Kidney capillary endothelial cell (primary cell): ENCODE data around the gene ASB7.
"Not testable (repeated sequence)": the region's sequence is repeated elsewhere in the genome, so short reads cannot be mapped to it uniquely, and the experiment has no call there.

Experiments used
- DNase-seq: peaks from one replicate; pipeline ENCODE4 v3.0.0-alpha.2; 2018; ENCODE audit warnings: low spot score

Gene ASB7, protein sequence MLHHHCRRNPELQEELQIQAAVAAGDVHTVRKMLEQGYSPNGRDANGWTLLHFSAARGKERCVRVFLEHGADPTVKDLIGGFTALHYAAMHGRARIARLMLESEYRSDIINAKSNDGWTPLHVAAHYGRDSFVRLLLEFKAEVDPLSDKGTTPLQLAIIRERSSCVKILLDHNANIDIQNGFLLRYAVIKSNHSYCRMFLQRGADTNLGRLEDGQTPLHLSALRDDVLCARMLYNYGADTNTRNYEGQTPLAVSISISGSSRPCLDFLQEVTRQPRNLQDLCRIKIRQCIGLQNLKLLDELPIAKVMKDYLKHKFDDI

GRCh38 chr15:100602064-100602822 is at the start of gene ASB7, which contains the start of gene LINS1:
Gene ASB7 (plus strand): TSS chr15:100602589. CDS start chr15:100612217, 9,628 bp downstream.
Gene LINS1 (minus strand): TSS chr15:100602184. CDS start chr15:100580842, 21,342 bp downstream.
- DNase-seq = peak; percentile 100

DNA sequence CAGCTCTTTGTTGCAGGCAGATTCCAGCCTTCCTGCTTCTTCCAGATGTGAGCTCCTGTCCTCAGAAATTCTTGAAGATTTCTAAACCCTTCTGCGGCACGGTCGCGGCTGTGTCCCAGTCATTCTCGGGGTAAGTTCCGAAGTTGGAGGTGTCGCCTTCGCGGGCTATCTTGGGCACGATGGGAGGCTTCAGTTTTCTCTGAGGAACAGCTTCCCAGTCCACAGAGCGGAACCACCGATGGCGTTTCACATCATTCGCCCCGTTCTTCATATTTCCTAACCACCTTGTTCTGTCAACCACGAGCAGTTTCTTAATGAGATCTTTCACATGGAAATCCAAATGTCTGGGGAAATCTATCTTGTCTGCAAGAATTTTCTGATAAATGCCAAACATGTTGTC is 48.9 kb upstream of the ASB7 start:
- DNase-seq = no peak

DNA sequence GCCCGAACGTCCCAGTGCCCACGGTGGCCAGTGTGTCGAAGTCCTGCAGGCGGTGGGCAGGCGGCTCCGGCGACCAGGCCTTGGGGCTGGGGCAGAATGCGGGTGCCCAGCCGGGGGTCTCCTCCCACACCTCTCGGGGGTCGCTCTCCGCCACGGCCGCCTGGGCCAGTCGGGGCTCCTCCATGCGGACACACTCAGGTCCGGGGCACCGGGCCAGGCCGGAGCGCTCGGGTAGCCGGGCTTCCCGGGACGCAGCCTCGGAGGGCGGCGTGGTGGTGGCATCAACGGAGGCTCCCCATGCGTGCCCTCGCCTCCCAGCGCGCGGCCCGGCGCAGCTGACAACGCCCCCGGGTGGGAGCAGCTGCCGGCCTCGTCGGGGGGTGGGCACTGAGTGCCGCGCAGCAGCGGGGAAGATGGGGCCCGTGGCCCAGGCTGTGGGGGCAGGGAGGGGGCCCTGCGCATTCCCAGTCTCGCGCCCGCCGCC is 43.6 kb upstream of the ASB7 start:
- DNase-seq = no peak

DNA sequence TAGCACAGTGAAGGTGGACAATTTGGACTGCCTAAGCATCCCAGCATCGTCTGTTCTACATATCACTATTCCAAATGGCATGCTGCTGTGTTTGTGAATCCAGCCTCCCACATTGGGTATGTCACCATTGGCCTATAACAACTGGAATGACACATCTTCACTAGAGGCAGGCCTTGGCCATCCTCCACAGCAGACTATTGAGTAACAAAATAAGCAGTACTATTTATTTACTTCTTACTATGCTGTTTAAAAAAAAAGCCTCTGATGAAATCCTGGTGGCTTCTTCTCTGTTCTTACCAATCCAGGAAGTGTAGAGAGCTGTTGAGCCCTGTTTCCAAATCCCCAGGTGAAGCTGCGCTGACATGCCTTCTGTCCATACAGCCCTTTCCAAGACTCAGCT is 43.1 kb upstream of the ASB7 start:
- DNase-seq = no peak

- no peak for DNase-seq
Measured at GRCh38 chr15:100560323-100560722, 42.1 kb upstream of the ASB7 start.

DNA sequence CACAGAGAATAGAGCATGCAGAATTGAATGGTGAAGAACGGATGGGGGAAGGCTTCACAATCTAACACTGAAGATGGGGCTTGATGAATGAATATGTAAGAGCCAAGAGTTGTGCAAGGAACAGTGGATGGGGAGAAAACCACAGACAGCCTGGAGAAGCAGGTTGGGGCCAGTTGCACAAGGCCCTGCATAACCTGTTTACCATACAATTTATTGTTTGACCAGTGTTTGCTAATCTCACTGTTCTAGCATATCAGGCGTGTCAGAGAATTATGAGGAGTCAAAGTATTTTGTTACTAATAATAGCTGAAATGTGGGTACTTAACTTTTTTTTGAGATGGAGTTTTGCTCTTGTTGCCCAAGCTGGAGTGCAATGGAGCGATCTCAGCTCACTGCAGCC is 36.8 kb upstream of the ASB7 start:
- no peak for DNase-seq

DNA sequence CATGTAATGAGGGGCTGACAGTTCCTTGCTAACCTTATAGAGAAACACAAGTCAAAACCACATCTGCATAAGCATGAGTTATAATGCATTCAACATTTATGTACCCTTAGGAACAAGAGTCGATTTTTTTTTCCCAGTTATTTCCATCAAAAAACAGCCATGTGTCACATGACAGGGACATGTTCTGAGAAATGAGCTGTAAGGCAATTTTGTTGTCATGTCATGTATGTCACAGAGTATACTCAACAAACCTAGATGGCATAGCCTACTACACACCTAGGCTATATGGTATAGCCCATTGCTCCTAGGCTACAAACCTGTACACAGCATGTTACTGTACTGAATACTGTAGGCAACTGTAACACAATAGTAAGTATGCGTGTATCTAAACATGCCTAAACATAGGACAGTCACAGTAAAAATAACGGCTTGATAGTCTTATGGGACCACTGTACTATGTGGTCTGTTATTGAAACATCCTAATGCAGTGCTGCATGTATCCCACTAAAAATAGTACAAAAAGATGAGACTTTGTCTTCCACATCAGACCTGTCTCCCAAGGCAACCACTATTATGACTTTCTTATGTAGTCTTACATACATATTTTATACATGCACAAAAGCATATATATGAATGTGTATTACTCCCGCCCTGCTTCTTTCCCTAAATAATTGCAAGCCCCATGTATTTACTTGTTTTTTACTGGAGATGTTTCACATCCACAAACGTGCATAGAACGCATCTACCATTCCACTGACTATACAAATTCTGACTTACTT is 35.4 kb upstream of the ASB7 start:
- DNase-seq = no peak

DNA sequence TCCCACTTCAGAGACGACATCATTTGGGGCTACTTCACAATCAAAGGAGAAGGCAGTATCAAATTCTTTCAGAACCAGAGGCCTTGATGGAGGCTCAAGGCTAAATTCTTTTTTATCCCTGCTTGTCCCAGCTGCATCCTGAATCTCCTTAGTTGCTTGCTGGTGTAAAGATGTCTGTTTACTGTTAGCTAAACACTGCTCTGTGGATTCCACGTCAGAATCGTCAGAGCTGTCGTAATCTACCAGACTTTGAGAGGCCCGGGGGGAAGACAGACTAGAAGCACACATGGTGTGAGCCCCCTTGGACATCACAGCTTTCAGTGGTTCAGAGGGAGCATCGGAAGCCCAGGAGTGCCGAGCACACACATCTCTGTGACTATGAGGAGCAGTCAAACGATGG is 33.0 kb upstream of the ASB7 start:
- no peak for DNase-seq

DNA sequence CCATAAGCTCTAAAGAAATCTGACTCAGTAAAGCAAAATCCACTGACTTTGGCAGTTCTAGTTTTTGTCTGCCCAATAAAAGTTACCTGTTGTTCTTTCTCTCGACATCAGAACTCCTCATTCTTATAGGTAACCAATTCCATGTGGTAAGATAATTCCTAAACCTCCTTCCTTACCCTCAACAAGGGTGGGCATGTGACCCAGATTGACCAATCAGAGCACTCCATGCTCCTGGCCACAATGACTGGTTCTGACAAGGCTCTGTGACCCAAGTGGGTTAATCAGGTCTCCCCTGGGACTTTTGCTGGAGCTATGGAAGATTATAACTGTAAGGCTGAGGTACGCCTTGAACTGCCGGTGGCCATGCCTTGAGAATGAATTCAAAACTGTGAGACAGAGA is 32.1 kb upstream of the ASB7 start:
- DNase-seq = no peak

- no peak for DNase-seq
Measured at GRCh38 chr15:100570735-100571313, 31.6 kb upstream of the ASB7 start.

GRCh38 chr15:100571592-100572167 is 30.7 kb upstream of the ASB7 start:
- DNase-seq = no peak

GRCh38 chr15:100572362-100572983 is 29.9 kb upstream of the ASB7 start:
- peak; percentile 30 for DNase-seq

DNA sequence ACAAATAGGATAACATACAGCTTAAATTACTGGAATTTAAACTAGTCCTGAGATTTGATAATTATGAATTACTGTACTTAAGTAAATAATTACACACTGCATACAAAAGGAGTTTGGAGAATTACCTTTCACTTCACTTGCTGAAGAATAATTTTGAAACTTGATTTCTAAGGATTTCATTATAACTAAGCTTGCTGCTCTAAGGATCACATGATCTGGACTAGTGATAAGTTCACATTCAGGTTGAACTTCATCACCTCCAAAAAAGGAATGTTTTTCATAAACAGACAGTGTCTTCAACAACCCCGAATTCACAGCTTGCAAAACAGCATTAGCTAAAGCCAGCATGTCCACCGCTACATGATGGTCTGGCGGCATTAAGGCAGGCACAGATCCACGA is 28.9 kb upstream of the ASB7 start:
- no peak for DNase-seq

- no peak for DNase-seq
Measured at GRCh38 chr15:100580414-100580813, 22.0 kb upstream of the ASB7 start.

- DNase-seq = no peak
Measured at GRCh38 chr15:100588638-100589242, 13.6 kb upstream of the ASB7 start.

- not testable (repeated sequence) for DNase-seq
Measured at GRCh38 chr15:100591163-100591562, 11.2 kb upstream of the ASB7 start.

DNA sequence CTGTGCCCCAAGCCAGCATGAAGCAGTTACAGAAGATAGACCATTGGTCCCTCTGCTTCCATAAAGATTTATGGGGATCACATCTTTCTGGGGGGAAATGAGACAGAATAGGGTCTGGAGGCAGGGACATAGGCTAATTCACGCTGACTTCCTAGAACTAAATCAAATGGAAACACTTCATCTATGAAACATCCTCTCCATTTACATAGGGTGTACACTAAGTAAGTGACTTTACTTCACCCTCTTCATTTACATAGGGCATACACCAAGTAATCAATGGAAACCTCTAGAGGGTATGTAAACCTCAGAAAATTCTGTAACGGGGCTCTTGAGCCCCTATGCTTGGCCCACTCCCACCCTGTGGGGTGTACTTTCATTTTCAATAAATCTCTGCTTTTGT is 10.6 kb upstream of the ASB7 start:
- DNase-seq = no peak

DNA sequence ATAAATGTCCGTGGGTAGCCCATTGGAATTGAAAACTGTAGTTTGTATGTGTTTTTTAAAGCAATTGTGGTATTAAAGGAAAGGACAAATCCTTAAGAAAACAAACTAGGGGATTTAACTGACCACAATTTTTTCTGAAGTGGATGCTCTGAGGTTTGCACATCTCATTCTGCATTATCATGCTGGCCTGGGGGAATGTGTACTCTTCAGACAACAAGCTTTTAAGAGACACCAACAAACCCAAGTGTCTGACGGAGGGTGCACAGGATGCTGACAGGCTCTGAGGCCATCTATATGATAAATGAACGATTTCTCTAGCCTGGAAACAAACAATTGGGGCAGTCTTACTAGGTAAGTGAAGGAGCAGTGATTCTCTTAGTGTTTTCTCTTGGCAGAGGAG is 9.5 kb upstream of the ASB7 start:
- DNase-seq = no peak

DNA sequence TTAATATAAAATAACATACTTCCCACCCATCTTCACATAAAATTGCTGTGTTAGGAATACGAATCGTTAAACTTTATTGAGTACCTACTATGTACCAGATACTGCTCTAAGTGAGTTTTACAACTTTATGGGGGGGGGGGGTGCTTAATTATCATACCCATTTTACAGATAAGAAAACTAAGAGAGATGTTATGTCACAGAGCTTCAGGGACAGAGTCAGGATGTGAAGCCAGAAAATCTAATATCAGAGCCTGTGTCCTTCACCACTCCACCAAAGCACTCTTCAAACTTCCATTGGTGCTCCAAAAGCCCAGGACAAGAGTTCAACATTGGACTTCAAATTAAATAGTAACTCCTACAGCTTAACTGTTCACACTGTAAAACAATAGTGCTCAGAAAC is 9.0 kb upstream of the ASB7 start:
- DNase-seq = no peak

DNA sequence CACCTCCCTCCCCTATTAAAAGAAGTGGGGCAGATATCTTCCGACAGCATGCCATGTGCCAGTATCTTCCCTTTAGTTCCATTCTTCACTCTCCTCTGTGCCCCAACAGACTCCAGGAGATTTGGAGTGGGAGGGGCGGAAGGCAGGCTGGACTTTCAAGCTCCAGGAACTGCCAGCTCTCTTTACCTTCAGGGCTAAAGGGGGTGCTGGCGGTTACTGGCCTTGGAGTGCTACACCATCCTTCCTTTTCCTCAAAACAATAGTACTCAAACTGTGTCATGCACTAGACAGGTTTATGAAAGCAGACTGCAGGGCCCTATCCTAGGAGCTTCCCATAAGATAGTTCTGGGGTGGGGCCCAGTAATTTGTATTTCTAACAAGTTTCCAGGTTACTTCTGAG is 6.4 kb upstream of the ASB7 start:
- DNase-seq = no peak

DNA sequence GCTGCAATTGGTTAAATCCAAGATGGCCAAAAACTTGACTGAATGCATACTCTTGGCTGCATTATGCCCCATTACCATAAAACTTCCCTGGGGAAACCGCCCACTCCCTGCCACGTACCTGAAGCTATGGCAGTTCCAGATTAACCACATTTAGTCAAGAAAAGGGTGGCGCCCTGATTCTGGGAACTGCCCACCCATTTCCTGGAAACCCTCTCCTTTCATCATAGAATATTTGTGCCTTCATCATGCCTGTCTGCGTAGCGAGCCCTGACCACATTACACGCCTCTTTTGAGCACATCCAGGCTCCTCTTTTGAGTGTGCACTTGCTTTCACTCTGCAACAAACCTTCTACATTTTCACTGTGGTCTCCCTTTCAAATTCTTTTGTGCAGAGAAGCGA is 5.6 kb upstream of the ASB7 start:
- DNase-seq = no peak
